GM21825 (cell line): ENCODE measurements around the gene MCHR2.
"Not testable (repeated sequence)": the region's sequence is repeated elsewhere in the genome, so short reads cannot be mapped to it uniquely, and the experiment has no call there.

Experiments
- ATAC-seq: cut with Tn5 transposase; IDR thresholded peaks from one replicate; pipeline ENCODE4 v1.9.1; 2021; ENCODE audit warnings: mild to moderate bottlenecking, moderate library complexity; ENCODE audit not compliant: unreplicated experiment

The MCHR2 gene, protein sequence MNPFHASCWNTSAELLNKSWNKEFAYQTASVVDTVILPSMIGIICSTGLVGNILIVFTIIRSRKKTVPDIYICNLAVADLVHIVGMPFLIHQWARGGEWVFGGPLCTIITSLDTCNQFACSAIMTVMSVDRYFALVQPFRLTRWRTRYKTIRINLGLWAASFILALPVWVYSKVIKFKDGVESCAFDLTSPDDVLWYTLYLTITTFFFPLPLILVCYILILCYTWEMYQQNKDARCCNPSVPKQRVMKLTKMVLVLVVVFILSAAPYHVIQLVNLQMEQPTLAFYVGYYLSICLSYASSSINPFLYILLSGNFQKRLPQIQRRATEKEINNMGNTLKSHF

DNA sequence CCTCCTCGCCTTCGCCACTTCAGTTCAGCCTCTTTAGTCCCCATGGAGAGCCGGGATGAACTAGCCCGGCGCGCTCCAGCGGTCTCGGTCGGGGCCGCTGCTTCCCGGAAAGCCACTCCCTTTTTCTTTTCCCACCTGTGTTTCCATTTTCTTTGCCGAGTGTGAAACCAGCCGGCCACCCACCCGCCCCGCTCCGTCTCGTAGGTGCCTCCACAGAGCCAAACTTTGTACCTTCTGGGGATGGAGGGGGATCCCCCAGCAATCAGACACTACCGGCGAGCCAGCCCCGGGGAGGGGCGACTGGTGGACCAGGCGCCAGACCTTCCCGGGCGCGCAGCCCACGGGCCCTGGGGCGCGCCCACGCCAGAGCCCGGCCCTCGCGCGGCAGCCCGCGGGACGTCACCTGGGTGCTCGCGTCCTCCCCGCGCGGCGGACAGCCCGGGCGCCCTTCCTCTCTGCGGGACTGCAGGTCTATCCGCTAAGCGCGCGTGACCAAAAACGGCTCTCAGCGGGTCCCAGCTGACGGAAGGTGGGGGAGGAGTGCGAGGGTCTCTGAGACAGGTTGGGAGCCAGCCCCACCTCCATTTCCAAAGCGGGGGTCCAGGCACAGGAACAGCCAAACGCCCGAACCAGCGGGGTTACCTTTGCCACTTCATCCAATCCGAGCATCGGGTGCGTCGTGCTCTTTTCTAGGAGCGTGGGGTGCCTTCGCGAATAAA, at the start of gene MCHR2:
Gene MCHR2, minus strand, starts transcription at position 691 of the 719 bp plus-strand sequence. CDS start 38,076 bp downstream, outside the sequence.
- no peak for ATAC-seq

DNA sequence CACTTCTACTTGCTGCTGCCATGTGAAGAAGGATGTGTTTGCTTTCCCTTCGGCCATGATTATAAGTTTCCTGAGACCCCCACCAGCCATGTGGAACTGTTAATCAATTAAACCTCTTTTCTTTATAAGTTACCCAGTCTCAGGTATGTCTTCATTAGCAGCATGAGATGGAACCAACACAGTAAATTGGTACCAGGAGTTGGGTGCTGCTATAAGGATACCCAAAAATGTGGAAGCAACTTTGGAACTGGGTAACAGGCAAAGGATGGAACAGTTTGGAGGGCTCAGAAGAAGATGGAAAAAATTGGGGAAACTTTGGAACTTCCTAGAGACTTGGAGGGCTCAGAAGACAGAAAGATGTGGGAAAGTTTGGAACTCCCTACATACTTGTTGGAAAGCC, 44.5 kb upstream of the MCHR2 start:
- not testable (repeated sequence) for ATAC-seq

DNA sequence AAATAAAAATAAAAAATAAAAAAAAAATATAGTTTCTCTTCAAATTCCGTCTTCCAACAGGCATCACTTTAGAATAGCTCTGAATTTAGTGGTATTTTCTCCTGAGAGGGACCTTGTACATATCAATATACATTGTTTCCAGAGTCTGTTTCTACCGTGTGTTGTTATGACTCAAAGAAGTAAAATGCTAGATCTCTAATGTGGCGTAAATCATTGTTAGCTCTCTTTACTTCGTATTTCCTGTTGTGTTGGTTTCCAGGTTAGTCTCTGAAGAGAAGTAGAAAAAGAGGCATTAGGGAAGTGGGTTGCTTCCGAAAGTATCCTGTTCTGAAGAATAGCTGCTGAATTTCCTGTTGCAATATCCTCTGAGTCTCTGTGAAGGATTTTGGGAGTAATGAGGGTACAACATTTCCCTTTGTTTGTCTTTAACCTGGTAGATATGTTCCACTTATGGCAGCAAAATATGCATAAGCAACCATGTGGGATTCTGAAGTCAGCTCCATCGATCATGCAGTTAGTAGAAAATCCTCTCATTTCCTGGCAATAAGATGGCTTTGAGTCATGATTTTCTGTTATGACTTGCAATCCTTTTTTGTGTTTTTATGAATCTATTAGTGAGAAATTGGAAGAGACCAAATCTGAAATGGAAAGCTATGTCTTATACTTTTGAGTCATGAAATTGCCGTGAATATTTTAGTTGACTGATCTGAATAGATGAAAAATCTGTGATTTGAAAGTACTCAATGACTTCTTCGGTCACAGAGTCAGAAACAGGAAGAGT, 42.0 kb upstream of the MCHR2 start:
- ATAC-seq, result peak; percentile 91

DNA sequence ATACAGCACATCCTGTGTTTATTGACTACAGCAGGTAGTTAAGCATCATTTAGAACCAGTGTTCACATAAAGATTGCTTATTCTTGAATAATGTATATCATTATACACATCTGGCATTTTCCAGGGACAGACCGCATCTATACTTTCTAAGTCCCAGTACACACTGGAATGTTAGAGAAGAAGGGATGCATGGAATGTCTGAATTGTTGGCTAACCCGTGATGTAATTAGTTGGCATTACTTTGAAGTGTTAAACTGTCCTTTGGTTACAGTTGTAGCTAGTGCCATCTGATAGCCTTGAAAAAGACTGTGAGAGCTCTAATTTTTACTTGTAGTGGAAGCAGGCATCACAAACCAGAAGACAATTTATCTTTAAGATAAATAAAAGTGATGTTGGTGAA, 29.8 kb upstream of the MCHR2 start:
- no peak for ATAC-seq

DNA sequence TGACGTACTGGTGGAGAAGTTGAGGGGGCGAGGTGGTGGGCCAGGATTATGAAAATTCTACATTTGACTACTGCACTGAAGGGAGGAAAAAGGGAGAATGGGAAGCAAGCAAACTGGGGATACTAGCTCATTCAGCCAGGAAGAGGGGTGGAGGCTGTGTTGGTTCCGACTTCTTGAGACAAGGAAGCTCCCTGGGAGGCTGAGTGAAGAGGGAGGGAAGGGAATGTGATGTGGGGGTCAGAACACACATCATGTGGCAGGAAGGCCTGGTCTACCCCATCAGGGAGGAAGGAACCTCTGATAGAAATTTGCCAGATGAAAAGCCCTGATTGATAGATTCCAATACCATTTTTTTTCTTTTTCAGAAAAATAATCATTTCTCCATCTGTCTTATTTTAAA, 28.8 kb upstream of the MCHR2 start:
- no peak for ATAC-seq

DNA sequence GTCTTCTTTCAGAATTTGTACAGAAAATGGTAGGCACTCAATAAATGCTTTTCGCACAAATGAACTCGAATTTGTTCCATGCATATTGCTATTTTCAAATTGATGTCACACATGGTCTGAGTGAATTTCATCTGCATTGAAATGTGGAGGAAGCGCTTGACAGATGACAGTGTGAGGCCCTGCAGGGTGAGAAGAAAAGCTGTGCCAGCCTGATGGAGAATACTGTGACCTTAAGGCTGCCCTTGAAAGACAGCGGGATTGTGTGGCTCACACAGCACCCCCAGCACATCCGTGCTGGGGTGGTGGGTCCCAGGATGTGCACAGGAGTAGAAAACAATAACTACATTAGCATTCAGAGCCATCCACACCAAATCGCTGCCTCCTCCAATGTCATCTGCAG, 14.8 kb upstream of the MCHR2 start:
- ATAC-seq, result no peak

DNA sequence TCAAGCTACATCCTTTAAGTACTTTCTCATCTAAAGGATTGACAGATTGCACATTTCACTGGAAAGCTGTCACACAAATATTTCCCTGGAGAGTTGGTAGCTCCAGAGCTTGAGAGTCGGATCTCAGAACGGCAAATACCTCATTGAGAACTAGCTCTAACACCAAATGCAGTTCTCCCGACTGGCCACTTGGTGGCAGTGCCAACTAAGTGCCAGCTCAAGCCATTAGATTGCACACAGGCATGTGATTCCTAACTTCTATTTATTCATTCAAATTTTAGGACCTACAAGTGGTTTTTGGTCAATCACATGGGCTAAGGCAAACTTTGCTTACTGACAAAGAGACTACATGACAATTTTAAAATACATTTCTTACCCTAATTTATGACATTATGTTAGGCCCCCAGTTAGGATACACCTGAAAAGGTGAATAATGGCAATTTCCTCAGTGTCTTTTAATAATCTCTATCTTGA, 7.9 kb upstream of the MCHR2 start:
- peak; percentile 94 for ATAC-seq

DNA sequence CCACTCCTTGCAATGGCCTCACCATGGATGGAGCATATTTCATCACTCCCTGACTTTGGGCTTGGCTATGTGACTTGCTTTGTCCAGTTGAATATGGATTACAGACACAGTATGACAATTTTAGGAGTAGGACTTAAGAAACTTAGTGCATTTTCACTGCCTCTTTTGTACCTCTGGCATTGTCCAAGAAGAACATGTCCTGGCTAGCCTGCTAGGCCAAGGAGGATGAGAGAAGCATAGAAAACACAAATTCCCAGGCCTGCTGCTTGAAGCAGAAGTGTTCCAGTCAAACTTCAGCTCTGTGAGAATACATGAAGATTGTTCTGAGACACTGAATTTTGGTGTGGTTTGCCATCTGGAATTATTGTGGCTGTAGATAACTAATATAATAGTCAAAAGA, 3.1 kb upstream of the MCHR2 start:
- no peak for ATAC-seq

DNA sequence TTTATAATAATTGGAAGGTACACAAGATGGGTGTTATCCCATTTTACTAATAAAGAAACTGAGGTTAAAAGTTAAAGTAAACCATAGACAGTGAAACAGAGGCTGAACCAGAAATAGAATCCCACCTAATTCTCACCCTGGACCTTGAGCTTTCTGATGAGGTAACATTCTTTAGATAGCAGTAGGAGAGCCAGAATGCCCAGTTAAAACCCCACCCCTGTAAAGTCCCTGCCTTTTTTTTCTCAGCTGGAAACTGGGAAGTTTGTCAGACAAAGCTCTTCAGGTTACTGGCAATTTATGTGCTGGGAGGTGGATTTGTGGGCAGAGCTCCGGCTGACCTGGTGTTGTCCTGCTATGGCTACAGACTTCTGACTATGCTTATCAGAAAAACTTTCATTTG, 1.9 kb upstream of the MCHR2 start:
- ATAC-seq, result no peak

DNA sequence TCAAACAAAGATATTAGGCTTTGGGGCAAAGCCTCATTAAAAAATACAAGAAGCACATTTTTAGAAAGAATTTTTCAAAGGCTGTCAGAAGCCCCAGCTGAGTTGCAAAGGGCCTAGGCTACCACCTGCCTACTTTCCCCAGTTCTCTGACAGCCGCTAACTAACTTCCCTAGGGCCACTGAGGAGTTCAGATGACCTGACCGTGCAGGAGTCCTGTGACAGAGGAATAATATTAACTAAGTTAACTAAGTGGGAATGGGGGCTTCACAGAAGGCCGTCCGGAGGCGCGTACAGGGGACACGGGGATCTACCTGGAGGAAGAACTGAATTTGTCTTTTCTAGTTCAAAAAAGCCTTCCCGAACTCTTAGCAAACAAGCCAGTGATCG, 884 bp downstream of the MCHR2 start:
- no peak for ATAC-seq

DNA sequence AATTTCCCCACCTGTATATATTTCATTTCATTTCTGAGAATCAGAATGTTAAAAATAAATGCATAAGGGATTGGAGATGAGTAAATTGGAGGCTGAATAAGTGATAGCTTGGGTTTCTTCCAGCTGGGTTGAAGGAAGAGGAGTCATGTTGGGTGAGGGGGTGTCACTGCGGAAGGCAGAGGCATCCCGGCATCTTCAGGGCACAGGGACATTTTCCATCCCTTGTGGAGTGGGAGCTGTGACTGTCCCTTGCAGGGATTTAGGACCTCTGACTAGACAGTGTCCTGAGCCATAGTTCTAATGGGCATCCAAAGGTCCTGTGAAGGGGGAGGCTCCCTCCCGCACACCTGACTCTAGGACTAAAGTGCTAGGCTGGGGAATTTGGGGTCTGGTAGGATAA, 2.1 kb downstream of the MCHR2 start:
- no peak for ATAC-seq

DNA sequence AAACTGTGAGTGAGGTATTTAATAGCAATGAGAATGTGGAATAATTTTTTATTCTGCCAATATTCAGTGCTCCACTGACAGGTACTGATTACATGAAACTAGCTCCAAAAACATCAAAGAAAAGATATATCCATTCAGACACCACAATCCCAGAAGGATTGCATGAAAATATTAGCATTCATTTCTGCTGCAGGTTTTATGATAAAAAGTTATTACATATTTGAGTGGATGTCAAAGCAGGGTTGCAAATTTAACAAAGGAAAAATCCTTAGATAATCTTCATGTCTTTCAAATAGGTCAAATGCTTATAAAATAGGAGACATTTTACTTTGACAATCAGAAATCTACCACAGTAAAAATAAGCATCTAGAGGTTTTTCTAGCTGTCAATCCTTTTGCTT, 13.3 kb downstream of the MCHR2 start:
- no peak for ATAC-seq

DNA sequence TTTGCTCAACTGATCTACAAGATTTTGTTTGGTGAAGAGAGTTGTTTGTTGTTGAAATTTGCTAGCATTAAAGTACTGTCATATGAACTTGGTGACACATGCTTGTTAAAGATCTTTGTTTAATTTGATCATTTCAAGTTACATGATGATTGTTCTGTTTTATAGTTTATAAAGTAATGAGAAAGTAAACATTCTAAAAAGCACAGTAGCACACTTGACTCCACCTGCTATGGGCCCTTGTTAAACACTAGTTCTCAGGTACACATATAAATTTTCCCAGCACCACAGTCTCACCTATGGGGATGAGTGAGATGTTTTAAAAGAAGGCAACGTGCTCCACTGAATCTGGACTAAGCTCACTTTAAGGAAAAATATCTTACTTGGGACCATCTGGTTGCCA, 14.1 kb downstream of the MCHR2 start:
- ATAC-seq, result no peak

DNA sequence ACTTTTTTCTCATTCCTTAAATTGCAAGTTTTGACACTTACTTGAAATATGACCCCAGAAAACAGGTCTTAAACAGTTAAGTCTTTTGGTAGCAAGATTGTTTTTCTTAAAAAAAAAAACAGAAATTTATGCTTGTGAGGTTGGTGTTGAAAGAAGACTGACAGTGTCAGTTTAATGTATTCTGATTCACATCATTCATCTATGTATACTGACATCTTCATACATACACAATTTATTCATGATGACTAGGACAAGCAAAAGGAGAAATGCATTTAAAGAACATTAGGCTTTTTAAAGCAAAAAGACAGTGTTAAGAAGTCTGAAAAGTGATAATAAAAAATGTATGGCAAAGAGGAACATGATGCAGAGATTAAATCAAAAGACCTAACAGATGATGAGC, 27.0 kb downstream of the MCHR2 start:
- no peak for ATAC-seq

DNA sequence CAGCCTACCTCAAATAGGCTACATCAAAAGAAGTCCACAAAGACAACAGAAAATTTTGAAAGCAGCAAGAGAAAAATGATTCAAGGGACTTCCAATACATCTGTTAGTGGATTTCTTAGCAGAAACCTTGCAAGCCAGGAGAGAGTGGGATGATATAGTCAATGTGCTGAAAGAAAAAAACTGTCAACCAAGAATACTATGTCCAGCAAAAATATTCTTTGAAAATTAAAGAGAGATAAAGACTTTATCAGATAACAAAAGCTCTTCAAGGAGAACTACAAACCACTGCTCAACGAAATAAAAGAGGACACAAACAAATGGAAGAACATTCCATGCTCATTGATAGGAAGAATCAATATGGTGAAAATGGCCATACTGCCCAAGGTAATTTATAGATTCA, 34.0 kb downstream of the MCHR2 start:
- no peak for ATAC-seq

DNA sequence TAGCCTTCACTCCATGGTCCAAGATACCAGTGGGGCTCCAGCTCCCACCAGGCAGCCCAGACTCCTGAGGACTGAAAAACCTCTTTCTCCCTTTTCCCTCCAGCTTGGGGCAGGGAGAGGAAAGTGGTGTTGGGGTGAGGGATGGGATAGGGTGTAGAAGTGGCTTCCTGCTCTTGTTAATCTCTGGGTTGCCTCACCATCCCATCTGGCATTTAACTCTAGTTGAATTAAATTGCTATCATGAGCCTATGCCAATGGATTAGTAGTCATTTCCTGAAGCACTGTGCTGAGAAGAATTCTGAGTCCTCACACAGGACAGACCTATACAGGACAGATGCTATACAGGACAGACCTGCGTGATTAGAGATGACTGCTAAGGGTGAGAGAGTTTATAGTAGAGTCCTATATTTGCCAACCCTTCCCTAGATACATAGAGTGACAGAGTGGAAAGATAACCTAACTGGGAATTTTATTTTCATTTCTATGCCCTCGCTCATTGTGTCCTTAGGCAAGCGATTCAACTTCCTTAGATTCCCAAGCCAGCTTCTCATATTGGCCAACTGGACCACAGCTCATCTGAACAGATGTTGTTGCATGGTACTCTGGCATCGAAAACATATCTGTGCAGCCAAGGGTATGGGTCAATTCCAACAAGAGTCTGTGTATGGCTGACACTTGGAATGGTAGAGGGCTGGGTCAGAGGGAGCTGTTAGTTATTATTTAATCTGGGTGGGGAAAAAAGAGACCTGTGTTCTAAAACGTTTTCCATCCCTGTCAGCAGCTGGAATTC, 42.8 kb downstream of the MCHR2 start:
- ATAC-seq, result no peak

DNA sequence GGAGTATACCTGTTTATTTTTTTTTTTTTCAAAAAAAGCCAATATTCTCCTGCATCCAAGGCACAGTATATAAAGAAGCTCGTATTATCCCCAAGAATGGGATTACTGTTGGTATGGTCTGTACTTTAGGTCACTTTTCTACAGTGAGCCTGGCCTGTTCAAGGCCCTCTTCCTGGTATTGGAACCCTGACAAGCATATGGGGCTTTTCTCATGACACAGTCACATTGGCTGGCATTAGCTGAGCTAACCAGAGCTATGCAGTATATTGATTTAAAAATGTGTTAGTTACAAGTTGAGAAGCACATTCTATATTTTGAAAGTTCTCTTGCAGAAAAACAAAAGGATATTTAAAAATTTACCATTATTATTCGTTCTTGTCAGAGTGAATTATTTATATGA, 48.0 kb downstream of the MCHR2 start:
- no peak for ATAC-seq

DNA sequence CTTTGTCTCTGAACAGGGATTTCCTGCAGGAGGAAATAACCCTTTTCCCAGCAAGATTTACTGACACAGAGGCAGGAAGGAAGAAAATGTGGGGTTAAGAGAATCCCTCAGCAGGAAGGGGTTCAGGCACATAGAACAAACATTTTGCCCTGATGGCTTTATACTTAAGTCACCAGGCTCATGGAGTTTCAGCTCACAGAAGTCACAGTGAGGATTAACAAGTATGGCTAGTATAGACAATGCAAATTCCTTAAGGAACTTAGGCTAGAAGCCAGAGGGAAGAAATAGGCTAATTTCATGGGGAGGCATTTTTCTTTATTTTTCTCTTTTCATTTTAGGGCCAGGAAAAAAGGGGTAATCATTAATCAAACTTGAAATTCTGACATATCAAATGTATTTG, 50.2 kb downstream of the MCHR2 start:
- no peak for ATAC-seq

DNA sequence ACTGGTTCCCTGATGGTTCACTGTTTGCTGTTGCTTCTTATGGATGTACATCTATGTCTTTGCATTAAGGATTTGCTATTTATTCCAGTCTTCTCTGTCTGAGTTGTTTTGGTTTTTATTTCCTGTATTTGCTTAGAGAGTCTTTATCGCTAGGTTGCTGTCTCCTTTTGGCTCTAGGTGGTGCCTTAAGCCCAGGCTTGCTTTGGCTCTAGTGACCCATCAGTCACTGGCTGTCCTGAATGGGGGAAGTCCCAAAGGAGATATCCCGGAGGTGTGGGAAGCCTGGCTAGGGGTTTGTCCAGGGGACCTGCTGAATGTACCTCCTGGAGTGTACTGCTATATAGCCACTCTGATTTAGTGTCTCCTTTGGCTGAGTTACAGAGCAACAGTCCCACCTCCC, 53.4 kb downstream of the MCHR2 start:
- ATAC-seq, result no peak

DNA sequence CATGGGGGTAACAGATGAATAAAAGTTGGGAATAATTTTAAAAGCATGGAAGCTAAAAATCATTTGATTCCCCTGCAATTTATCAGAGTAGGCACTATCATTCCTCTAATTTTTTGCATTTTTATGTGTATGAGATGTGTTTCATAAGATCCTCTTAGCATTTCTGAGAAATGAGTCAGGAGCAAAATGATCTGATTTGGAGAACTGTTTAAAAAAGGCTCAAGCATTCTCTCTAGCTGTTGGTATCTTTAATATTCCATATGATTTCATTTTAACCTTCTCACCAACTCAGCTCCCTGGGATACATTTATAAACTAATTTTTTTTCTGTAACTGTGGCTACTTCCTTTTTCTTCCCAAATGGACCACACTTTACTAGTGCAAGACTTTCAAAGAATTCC, 60.9 kb downstream of the MCHR2 start:
- ATAC-seq, result no peak

DNA sequence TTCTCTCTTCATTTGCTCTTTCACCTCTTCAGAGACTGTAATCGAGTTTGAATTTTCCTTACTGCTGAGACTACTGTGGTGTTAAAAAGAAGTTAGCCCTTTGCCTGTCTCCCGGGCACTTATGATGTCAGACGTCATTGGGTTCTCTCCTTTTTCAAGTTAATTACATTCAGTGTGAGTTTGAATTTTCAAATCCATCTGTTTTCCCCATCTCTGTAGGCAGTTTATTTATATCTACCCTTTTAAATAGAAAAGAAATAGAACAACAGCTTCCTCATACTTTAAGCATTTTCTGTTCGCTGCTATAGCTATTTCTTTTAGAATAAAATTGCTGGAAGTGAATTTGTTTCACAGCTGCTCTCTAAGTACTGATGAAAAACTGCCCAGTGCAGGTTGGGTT, 81.4 kb downstream of the MCHR2 start:
- no peak for ATAC-seq
